HepG2 (cell line): Measurements from ENCODE around the gene ZNF546. TPM values are rescaled to one million over a fixed set of nuclear protein-coding genes. Genes with fewer than 3 reads are reported as not detected.

ENCODE experiments used
- ATF6 ChIP-seq: sonication (generic); formaldehyde crosslinking; conservative IDR thresholded peaks from 2 replicates; pipeline ENCODE4 v1.4.0; 2020; ENCODE audit warnings: missing genetic modification reagents
- ELK4 ChIP-seq: sonication (generic); formaldehyde crosslinking; IDR thresholded peaks from 2 replicates; pipeline ENCODE4 v1.9.0; 2021; ENCODE audit warnings: missing genetic modification reagents, borderline replicate concordance
- MXD4 ChIP-seq: IDR thresholded peaks from 2 replicates; pipeline ENCODE4 v1.6.1; 2016; ENCODE audit warnings: mild to moderate bottlenecking, missing biosample characterization, missing genetic modification reagents
- PREB ChIP-seq: sonication (generic); formaldehyde crosslinking; IDR thresholded peaks from 2 replicates; pipeline ENCODE4 v1.4.0; 2020; ENCODE audit warnings: missing genetic modification reagents
- RBAK ChIP-seq: sonication (generic); formaldehyde crosslinking; IDR thresholded peaks from 2 replicates; pipeline ENCODE4 v1.5.1; 2020; ENCODE audit warnings: mild to moderate bottlenecking, missing genetic modification reagents
- SKIL ChIP-seq: sonication (generic); formaldehyde crosslinking; IDR thresholded peaks from 2 replicates; pipeline ENCODE4 v1.8.0; 2022; ENCODE audit warnings: missing genetic modification reagents, mild to moderate bottlenecking, moderate library complexity, borderline replicate concordance
- SP2 ChIP-seq: sonication (generic); formaldehyde crosslinking; IDR thresholded peaks from 2 replicates; pipeline ENCODE4 v1.5.1; 2020; ENCODE audit warnings: mild to moderate bottlenecking, missing genetic modification reagents
- YEATS4 ChIP-seq: sonication (generic); formaldehyde crosslinking; IDR thresholded peaks from 2 replicates; pipeline ENCODE4 v1.4.0; 2020; ENCODE audit warnings: missing genetic modification reagents, borderline replicate concordance
- ZNF652 ChIP-seq: IDR thresholded peaks from 2 replicates; pipeline ENCODE4 v1.6.1; 2016; ENCODE audit warnings: low read depth, borderline replicate concordance
- polyA plus RNA-seq, 8 experiments: library from polyadenylated mRNA; depleted of rRNA in 3 of 8; stranded (reverse) in 7 of 8; unstranded in 1 of 8; fragments of >200 nt; fragmentation: Illumina TruSeq in 4 of 8; extraction: Trizol in 4 of 8; gene quantifications; 2 replicates each; pipeline versions ENCODE4 v1.2.1 to v1.2.3, GENCODE V29; 2011 to 2016; ENCODE audit warnings: low read depth in 4 of 8, missing spikeins in 1 of 8, mixed read lengths in 1 of 8; ENCODE audit not compliant: insufficient read depth in 1 of 8
- total RNA-seq, 5 experiments: library from RNA; depleted of rRNA; stranded (reverse); fragments of >200 nt; fragmentation: Illumina TruSeq; extraction: Trizol; gene quantifications; 2 replicates each; pipeline ENCODE4 v1.2.3, GENCODE V29; 2016; ENCODE audit warnings: low read depth in 1 of 5
- TF ChIP-seq, protein P1 (sequence below), 2 experiments: fragments of 450-650 bp in 1 of 2; sonication (generic) in 1 of 2; formaldehyde crosslinking in 1 of 2; IDR thresholded peaks; 2 replicates each; pipeline versions ENCODE4 v1.6.1 to v1.8.0; 2016 to 2022; ENCODE audit warnings: antibody characterized with exemption in 1 of 2, mild to moderate bottlenecking in 1 of 2, missing genetic modification reagents in 1 of 2

ZNF546 gene
- total and polyA plus RNA-seq, 2 of the 13 experiments (the other 11 are each of a cell fraction or from before 2014, with no cell fraction given): 2.2 to 4.1 TPM

- TF ChIP-seq ELK4 (CRISPR knock-in tag) (no peak), SKIL (0 out of 2 replicates have a peak, but pooled peaks have one; percentile 46), YEATS4 (peak; percentile 77), ZNF652 (CRISPR knock-in tag) (no peak; the same call in 1 of the 2 replicates), MXD4 (CRISPR knock-in tag) (no peak), RBAK (CRISPR knock-in tag) (no peak), SP2 (CRISPR knock-in tag) (no peak), PREB (CRISPR knock-in tag) (no peak), ATF6 (CRISPR knock-in tag) (no peak)
- TF ChIP-seq, protein P1, sequence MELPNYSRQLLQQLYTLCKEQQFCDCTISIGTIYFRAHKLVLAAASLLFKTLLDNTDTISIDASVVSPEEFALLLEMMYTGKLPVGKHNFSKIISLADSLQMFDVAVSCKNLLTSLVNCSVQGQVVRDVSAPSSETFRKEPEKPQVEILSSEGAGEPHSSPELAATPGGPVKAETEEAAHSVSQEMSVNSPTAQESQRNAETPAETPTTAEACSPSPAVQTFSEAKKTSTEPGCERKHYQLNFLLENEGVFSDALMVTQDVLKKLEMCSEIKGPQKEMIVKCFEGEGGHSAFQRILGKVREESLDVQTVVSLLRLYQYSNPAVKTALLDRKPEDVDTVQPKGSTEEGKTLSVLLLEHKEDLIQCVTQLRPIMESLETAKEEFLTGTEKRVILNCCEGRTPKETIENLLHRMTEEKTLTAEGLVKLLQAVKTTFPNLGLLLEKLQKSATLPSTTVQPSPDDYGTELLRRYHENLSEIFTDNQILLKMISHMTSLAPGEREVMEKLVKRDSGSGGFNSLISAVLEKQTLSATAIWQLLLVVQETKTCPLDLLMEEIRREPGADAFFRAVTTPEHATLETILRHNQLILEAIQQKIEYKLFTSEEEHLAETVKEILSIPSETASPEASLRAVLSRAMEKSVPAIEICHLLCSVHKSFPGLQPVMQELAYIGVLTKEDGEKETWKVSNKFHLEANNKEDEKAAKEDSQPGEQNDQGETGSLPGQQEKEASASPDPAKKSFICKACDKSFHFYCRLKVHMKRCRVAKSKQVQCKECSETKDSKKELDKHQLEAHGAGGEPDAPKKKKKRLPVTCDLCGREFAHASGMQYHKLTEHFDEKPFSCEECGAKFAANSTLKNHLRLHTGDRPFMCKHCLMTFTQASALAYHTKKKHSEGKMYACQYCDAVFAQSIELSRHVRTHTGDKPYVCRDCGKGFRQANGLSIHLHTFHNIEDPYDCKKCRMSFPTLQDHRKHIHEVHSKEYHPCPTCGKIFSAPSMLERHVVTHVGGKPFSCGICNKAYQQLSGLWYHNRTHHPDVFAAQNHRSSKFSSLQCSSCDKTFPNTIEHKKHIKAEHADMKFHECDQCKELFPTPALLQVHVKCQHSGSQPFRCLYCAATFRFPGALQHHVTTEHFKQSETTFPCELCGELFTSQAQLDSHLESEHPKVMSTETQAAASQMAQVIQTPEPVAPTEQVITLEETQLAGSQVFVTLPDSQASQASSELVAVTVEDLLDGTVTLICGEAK (IDR thresholded peaks at IDR 0.05): no peak
- TF ChIP-seq, protein P1 (CRISPR knock-in tag; IDR thresholded peaks at IDR 0.05): peak; percentile 87
Measured at GRCh38 chr19:39996811-39997637, at the start of gene ZNF546 (continued).
